GM19463 (cell line): ENCODE results near the gene PEMT.
"Not testable (repeated sequence)": the region's sequence is repeated elsewhere in the genome, so short reads cannot be mapped to it uniquely, and the experiment has no call there.

Experiments
- ATAC-seq: cut with Tn5 transposase; IDR thresholded peaks from one replicate; pipeline ENCODE4 v1.9.1; 2021; ENCODE audit warnings: mild to moderate bottlenecking, moderate library complexity; ENCODE audit not compliant: unreplicated experiment

The PEMT gene

DNA sequence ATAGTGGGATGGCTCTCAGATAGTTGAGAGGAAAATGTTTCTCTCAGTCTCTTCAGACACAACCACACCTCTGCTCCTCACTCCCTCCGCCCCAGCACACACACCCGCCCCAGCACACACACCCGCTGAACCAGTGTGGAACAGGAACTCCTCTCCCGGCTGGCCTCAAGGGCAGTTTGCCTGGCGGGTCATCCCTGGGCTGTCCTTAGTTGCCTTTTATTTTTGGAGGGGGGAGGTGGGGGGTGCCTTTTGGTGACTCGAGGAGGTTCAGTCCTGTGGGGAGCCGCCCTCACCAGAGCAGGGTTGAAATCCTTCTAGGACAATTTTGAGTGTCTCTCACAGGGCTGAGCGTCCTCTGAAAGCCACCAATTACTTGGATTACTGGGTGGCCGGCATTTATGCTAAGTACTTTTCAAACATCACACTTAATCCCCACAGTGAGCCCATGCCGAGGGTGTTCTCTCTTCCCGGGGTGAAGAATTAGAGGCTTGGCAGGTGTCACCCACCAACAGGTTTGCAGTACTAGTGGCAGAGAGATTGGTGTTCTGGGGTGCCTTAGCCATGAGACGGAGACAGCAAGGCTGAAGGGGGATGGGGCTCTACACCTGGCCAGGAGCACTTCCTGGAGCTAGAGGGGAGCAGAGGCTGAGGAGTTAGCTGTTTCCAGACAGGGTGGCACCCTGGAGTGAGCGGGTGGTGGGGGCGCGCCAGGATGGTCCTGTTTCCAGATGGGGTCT is 98.1 kb downstream of the PEMT start:
- no peak for ATAC-seq

DNA sequence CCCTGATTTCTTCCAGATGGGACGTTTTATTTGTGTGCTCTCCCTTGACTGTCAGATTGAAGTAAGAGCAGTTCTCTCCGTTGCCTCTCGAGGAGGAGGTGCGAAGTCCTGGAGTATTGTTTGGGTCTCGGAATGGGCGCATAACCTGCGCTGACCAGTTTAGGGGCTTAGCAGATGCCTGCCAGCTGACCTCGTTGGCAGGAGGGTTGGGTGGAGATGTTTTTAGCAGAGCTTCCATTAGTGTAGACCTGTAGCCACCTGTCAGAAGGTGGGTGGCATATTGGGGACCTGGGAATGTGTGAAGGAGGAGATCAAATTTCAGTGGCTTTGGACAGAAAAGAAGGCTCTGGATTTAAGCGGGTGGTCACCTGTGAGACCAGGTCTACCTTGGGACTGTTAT is 98.9 kb downstream of the PEMT start:
- ATAC-seq = no peak

DNA sequence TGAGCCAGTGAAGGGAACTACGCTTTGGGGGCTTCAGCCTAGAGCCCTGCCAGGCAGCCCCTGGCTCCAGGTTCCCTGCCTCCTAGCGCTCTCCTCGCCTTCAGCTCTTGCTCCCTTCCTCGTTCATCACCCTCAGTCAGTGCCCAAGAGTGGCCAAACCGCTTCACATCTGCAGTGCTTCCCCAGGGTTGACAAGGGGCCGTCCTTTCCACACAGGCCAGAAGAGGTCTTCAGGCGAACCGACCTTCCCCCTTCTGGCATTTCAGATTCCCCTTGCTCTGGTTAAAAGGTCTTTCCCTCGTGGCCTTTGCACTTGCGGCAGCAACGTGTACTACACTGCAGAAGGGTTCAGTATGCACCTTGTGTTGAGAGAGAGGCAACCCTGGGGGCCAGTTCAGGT is 99.4 kb downstream of the PEMT start:
- no peak for ATAC-seq

DNA sequence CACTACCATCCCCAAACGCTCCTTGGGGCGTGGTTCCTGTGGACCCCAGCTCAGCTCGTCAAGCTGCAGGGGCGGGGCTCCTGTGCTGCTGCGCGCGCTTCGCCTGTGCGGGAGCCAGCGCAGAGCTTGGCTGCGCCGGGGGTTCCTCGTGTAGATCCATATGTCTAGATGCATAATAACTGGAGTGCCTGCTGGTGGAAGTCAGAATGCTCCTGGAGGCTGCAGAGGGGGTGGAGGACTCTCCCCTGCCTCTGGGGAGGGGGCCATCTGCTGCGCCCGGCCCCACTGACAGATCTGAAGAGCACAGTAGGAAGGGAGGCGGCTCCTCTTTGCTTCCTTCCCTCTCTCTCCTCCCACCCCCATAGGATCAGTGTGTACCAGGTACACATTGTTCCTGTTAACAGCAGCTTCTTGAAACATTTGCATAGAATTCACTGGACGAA is 99.9 kb downstream of the PEMT start:
- no peak for ATAC-seq

DNA sequence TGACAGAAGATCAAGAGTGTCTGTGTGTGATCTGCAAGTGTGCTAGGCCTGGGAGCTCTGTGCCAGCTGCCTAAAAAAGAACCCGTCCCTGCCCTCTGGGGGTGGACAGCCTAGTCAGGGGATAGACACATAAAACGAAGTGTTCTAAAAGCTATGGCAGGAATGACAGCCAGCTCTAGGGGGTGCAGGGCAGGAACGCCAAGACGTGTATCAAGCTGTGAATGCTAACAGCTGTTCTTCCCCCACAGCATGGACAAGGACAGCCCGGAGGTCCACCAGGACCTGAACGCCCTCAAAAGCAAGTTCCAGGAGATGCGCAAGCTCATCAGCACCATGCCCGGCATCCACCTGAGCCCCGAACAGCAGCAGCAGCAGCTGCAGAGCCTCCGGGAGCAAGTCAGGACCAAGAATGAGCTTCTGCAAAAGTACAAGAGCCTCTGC is 100.5 kb downstream of the PEMT start:
- ATAC-seq = no peak

DNA sequence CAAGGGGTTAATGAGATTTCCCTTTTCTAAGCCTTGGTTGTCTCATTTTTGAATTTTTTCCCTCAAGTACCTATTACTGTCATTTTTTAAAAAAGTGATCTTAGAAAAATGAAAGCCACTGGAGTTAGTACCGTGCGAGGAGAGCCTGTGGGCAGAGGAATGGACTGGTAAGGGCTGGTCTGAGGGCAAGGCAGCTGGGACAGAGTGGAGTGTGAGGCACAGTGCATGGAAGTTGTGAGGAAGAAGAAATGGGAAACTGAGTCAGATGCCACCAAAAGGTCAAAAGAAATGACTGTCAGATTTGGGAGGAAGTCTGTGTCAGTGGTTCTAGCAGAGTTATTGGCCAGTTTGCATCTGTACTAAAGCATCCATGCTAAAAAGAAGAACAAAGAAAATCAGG is 103.5 kb downstream of the PEMT start:
- ATAC-seq = no peak

DNA sequence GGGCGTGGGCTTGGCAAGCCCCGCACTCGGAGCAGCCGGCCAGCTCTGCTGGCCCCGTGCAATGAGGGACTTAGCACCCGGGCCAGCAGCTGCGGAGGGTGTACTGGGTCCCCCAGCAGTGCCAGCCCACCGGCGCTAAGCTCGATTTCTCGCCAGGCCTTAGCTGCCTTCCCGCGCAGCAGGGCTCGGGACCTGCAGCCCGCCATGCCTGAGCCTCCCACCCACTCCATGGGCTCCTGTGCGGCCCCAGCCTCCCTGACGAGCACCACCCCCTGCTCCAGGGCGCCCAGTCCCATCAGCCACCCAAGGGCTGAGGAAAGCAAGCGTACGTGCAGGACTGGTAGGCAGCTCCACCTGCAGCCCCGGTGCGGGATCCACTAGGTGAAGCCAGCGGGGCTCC is 105.1 kb downstream of the PEMT start:
- not testable (repeated sequence) for ATAC-seq

DNA sequence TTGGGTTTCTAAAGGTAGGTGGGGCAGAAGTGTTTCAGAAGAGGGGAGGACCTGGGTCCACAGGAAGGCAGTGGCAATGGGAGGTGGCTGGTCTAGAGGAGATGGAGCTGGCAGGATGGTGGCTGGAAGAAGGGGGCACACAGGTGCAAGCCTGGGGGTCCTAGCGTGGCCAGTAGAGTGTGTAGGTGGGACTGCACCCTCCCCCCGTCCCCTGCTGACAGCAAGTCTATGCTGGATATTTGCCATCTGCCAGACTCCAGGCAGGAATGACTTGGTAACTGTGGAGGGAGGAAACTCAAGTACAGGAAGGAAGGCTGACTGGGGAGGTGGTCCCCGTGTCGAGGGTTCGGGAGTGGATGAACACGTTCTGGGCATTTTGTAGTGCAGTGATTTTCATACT is 106.1 kb downstream of the PEMT start:
- ATAC-seq = no peak

DNA sequence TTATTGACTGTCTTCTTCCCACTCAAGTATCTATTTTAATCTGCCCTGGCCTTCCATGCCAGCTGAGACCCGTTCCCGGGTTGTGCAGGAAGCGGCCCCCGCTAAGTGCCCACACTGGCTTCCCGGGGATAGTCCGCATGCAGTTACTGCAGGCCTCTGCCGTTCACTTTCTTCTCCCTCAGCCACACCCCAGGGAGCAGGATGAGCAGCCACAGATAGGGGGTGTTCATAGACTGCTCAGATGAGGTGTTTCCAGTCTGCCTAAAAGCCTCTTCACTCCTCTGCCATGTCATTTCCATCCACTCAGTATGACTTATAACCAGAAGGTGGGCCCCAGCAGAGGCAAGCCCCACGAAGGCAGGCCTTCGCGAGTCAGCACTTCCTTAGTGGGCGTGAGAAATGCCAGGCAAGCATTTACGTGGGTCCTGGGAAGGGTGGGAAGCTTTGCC is 107.0 kb downstream of the PEMT start:
- ATAC-seq = no peak

DNA sequence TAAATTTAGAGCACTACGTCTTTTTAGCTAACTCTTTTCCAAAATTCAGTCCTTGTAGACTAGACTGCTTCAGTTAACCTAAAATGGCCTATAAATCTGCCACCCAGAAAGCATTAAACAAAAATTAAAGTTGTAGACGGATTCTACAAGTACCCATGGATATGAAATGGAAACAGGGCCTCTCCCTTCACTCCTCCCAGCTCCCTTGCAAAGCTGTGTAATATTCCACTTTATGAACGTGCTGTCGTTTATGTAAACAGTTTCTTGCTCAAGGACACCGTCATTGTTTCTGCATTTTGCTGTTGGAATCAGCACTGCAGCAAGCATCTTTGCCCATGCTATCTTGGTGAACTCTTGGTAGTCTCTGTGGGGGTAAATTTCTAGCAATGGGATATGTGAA is 109.6 kb downstream of the PEMT start:
- ATAC-seq = no peak

DNA sequence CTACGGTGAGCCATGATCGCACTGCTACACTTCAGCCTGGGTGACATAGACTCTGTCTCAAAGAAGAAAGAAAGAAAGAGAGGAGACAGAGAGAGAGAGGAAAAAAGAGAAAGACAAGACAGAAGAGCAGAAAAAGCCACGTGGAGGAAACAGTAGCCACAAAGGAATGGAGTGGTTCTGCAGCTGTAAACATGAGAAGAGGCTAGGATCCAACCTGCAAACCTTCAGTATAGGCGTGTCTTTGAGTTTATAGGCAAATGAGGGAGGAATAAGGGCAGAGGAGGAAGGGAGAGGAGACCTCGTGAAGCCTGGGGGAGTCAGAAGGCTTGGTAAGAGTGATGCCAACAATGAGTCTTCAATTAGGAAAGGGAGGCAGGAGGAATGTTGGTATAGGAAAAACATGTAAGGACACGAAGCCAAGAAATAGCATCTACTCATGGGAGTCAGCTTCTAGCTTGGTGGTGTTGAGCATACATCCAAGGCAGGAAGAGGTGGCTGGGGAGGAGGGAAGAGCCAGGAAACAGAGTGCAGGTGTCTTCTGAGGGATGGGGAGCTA is 110.8 kb downstream of the PEMT start:
- ATAC-seq = no peak

DNA sequence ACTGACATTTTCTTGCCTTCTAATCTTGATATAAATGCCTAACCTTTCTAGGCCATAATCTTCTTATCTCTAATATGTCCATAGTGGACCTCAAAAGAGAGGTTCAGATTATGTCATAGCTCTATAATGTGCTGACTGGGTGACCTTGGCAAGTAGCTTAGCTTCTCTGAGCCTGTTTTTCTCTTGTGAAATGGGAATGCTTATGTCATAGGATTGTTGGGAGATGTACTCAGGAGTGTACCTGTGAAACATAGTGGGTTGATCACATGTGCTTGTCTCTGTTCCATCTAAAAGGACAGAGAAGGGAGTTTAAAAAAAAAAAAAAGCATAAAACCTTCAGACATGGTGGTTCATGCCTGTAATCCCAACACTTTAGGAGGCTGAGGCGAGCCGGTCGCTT is 112.3 kb downstream of the PEMT start:
- ATAC-seq = no peak

DNA sequence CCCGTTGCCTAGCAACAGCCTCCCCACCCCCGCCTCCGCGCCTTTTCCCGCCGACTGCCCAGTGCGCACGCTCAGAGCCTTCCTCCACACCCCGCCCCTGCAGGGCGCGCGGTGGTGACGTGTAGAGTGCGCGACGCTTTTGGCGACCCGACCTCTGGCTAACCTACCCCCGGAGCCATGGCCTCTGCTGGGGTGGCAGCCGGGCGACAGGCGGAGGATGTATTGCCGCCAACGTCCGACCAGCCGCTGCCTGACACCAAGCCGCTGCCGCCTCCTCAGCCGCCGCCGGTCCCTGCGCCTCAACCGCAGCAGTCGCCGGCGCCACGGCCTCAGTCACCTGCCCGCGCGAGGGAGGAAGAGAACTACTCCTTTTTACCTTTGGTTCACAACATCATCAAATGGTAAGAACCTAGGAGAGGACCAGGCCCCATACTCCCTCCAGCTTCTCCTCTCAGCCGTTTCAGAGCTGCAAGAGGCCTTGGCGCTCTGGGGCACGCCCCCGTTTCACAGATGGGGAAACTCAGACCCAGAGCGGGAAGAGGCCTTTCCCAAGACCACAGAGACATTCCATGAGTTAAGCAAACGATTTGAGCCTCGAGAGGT is 114.5 kb downstream of the PEMT start, which contains the start of gene MED9:
MED9 (plus strand) TSS at position 136 of the 603 bp plus-strand sequence; CDS start at position 178, 42 bp downstream.
- ATAC-seq = peak; percentile 83

DNA sequence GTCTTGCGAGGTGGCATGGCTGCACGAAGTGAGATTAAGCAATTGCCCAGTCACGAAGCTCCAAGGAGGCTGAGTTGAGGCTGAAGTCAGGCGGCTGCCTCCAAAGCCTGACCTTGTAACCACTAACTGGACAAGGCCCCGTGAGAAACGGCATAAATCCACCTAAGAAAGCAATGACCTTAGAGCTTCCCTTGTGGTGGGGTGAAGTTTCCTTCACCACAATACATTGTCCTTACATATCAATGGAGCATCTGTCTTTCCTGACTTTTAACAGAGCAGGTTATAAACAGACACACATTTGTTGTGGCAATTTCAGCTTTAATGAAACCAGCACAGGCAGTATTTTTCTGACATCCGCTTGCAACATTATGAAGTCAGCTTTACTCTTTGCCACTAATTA is 117.2 kb downstream of the PEMT start:
- no peak for ATAC-seq

DNA sequence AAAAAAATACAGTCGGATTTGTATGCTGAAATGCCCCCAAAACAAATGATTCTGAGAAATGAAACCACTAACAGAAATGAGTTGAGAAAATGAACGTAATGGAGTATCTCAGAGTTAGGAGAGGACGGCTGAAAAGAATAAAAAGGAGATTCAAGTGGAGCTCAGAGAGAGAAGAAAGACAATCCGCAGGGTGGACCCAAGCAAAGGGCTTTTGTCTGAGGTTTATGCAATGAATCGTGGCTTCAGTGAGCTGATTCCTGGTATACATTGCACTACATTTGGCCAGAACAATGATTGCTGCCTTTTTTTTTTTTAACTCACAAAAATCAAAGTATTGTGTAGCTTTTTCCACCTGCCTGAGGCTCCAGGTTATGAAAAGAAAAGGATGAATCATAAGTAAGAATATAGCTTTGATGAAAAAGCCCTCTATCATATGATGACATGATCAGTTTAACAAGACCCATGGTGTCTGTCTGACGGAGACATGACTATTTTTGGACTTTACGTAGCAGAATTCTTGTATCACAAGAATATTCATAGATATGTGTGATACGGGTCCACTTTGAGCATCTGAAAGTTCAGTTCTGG is 119.1 kb downstream of the PEMT start:
- ATAC-seq = no peak

DNA sequence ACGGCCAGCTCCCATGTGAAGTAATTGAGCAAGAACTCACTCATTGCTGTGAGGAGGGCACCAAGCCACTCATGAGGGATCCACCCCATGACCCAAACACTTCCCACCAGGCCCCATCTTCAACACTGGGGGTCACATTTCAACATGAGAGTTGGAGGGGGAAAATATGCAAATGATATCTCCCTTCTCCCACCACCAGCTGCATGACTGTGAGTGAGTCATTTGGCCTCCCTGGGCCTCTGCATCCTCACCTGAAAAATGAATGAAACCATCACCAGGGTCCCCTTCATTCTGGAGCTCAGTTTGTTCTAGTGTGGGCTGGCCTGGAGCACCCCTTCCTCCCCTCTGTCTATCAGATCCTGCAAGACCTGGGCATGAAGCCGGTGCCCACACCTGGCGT is 121.5 kb downstream of the PEMT start:
- no peak for ATAC-seq

DNA sequence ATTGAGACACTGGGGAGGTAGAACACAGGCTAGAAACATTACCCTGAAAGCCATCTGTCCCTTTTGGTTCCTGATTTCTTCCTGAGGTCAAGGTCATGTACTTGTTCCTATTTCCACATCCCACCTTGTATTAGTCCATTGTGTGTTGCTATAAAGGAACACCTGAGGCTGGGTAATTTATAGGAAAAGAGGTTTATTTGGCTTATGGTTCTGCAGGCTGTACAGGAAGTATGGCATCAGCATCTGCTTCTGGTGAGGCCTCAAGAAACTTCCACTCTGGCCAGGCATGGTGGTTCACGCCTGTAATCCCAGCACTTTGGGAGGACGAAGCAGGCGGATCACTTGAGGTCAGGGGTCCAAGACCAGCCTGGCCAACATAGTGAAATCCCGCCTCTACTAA is 122.2 kb downstream of the PEMT start:
- no peak for ATAC-seq

DNA sequence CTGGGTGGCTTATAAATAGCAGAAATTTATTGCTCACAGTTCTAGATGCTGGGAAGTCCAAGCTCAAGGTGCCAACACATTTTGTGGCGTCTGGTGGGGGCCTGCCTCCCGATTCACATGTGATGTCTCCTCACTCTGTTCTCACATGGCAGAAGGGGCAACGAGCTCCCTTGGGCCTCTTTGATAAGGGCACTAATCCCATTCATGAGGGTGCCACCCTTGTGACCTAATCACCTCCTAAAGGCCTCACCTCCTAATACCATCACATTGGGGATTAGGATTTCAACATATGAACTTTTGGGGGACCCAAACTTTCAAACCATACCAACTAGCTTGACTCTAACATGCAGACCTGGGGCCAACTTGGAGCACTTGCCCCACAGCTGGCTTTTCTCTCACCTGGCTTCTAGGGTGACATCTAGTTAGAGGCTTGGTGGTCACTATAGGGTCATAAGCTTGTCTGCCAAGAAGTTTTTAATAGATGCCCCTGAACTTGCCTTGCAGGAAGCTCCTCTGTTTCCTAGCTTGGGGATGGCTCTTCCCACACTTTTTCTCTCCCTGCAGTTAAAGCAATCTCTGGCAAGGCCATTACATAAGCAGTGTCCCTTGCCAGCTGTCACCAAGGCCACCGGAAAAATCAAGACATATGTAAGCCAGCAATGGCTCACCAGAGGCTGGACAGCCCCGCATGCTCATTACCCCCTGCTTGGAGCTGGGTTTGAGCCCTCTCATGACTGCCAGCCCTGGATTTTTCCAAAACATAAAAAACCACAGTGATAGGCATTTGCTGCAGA is 123.1 kb downstream of the PEMT start:
- no peak for ATAC-seq

DNA sequence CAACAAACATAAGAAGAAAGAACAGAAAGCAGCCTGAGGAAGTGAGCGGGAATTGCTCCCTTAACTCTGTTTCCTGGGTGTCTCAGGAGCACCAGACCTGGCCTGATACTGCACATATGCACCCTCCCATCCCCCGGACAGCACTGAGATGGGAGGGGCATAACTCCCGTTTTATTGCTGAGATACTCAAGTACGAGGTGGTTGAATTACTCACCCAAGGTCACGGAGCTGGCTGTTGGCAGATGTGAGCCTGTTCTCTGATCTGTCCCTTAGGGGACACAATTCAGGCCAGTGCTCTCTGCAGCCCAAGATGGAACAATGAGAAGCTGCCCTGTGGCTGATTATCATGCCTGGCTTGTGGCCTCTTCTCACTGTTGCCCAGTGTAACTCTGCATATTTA is 123.8 kb downstream of the PEMT start:
- no peak for ATAC-seq

DNA sequence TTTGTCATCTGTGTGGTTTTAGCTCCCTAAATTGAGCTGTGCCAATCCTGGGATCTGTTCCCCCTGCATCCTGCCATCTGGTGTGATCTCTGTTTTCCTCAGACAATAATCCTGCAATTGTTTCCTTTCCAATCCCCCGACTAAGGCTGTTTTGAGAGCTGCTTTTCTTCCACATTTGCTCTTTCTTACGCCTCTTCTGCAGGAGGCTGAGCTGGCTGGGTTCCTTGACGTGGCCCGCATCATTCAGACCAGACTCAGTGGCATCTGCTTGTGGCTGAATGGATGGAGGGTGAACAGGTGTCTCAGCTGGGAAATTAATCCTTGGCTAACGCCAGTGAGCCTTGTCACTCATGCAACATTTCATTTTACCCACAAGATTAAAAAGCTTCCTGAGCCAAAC is 124.5 kb downstream of the PEMT start:
- ATAC-seq = no peak

DNA sequence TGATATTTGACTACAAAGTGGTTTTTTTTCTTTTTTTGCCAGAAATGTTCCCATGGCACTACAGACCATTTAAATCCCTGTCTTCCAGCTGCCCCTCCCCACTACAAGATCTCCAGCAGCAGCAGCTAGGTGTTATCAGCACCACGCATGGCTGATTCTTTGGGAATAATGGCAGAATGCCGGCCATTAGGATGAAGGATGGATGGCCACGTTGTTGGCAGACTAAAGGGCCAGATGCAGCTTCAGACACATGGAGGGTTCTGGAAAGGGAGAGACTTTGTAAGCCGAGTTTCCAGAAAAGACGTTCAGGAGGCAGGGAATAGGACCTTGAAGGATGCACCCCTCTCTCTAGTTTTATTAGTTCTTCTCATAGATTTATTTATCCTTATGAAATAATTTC is 125.0 kb downstream of the PEMT start:
- ATAC-seq = no peak
